ENCODE results near the gene PRDM16.

GRCh38 chr1:3217181-3217641 is 148.2 kb downstream of the PRDM16 start:
- TF ChIP-seq CTCF (conservative IDR thresholded peaks at IDR 0.05; ENCODE audit: low read depth in 2 of 2) (no peak), CREB1 (CRISPR knock-in tag; IDR thresholded peaks at IDR 0.05; ENCODE audit: low read depth) (no peak), POLR2AphosphoS5 (IDR thresholded peaks at IDR 0.05; ENCODE audit: low read depth) (no peak), EZH2 (IDR thresholded peaks at IDR 0.05; ENCODE audit: low read depth, unreplicated experiment) (no peak), ZNF462 (CRISPR knock-in tag; IDR thresholded peaks at IDR 0.05) (no peak), REST (IDR thresholded peaks at IDR 0.05; ENCODE audit: unreplicated experiment) (no peak), EZH2phosphoT487 (IDR thresholded peaks at IDR 0.05; ENCODE audit: unreplicated experiment) (no peak)

Measured in GM23338 (cell line).